C4-2B (cell line): ENCODE data around the gene KCNMB2.

ENCODE experiments used
- ZFX ChIP-seq: fragments of 450-650 bp; IDR thresholded peaks from 2 replicates; pipeline ENCODE4 v1.6.1; 2017
- TF ChIP-seq, protein P1 (sequence below): fragments of 450-650 bp; conservative IDR thresholded peaks from 2 replicates; pipeline ENCODE4 v1.5.1; 2017; ENCODE audit warnings: mild to moderate bottlenecking

DNA sequence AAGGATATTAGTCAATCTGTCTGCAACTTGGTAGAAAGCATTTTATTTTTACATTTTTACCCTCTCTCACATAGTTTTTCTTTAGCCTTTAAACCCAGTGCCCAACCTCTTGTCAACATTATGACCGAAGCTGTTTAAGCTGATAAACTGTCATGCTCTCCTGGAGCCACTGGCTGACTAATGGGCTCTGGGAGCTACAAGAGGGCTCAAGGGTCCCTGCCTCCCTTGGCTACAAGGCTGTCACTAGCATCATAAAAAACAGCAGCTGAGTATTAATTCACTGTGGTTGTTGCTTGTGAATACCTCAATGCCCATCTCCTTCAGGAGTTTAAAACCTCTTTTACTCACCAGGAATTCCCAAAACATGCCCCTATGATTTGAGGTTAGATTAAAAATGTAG is 297.5 kb downstream of the KCNMB2 start:
- TF ChIP-seq, protein P1, sequence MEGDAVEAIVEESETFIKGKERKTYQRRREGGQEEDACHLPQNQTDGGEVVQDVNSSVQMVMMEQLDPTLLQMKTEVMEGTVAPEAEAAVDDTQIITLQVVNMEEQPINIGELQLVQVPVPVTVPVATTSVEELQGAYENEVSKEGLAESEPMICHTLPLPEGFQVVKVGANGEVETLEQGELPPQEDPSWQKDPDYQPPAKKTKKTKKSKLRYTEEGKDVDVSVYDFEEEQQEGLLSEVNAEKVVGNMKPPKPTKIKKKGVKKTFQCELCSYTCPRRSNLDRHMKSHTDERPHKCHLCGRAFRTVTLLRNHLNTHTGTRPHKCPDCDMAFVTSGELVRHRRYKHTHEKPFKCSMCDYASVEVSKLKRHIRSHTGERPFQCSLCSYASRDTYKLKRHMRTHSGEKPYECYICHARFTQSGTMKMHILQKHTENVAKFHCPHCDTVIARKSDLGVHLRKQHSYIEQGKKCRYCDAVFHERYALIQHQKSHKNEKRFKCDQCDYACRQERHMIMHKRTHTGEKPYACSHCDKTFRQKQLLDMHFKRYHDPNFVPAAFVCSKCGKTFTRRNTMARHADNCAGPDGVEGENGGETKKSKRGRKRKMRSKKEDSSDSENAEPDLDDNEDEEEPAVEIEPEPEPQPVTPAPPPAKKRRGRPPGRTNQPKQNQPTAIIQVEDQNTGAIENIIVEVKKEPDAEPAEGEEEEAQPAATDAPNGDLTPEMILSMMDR = no peak
- no peak for TF ChIP-seq ZFX
